HepG2 (cell line): Measurements from ENCODE around the gene TMEM258. TPM values are rescaled to one million over a fixed set of nuclear protein-coding genes. Genes with fewer than 3 reads are reported as not detected.

Experiments
- GPN1 ChIP-seq: sonication (generic); formaldehyde crosslinking; IDR thresholded peaks from 2 replicates; pipeline ENCODE4 v1.5.1; 2020; ENCODE audit warnings: missing genetic modification reagents, borderline replicate concordance
- KMT2B ChIP-seq: IDR thresholded peaks from 2 replicates; pipeline ENCODE4 v1.6.1; 2016; ENCODE audit warnings: missing genetic modification reagents, missing compliant biosample characterization
- NR2C2 ChIP-seq: sonication (generic); formaldehyde crosslinking; IDR thresholded peaks from 2 replicates; pipeline ENCODE4 v1.4.0; 2020; ENCODE audit warnings: missing genetic modification reagents, mild to moderate bottlenecking, moderate library complexity, borderline replicate concordance
- NR2F1 ChIP-seq, 2 experiments: fragments of 450-650 bp in 1 of 2; formaldehyde crosslinking in 1 of 2; IDR thresholded peaks; 2 replicates each; pipeline versions ENCODE4 v1.5.0 to v1.6.1; 2016 to 2020; ENCODE audit warnings: mild to moderate bottlenecking in 1 of 2, missing compliant biosample characterization in 1 of 2, missing genetic modification reagents in 1 of 2, moderate library complexity in 1 of 2
- PHF20 ChIP-seq: sonication (generic); formaldehyde crosslinking; IDR thresholded peaks from 2 replicates; pipeline ENCODE4 v1.5.0; 2020; ENCODE audit warnings: mild to moderate bottlenecking, missing genetic modification reagents
- ZBTB38 ChIP-seq: sonication (generic); formaldehyde crosslinking; IDR thresholded peaks from 2 replicates; pipeline ENCODE4 v1.5.1; 2020; ENCODE audit warnings: mild to moderate bottlenecking, missing genetic modification reagents
- ZNF205 ChIP-seq: IDR thresholded peaks from 2 replicates; pipeline ENCODE4 v1.6.1; 2018; ENCODE audit warnings: missing biosample characterization, missing genetic modification reagents
- ZNF331 ChIP-seq: sonication (generic); formaldehyde crosslinking; IDR thresholded peaks from 2 replicates; pipeline ENCODE4 v1.4.0; 2020; ENCODE audit warnings: missing genetic modification reagents
- ZNF607 ChIP-seq: sonication (generic); formaldehyde crosslinking; IDR thresholded peaks from 2 replicates; pipeline ENCODE4 v1.5.1; 2020; ENCODE audit warnings: missing genetic modification reagents, mild to moderate bottlenecking, borderline replicate concordance
- ZNF747 ChIP-seq: sonication (generic); formaldehyde crosslinking; IDR thresholded peaks from 2 replicates; pipeline ENCODE4 v1.8.1; 2023; ENCODE audit warnings: missing genetic modification reagents, mild to moderate bottlenecking, borderline replicate concordance
- ZSCAN9 ChIP-seq: IDR thresholded peaks from 2 replicates; pipeline ENCODE4 v1.6.1; 2016; ENCODE audit warnings: borderline replicate concordance
- polyA plus RNA-seq, 8 experiments: library from polyadenylated mRNA; depleted of rRNA in 3 of 8; stranded (reverse) in 7 of 8; unstranded in 1 of 8; fragments of >200 nt; fragmentation: Illumina TruSeq in 4 of 8; extraction: Trizol in 4 of 8; gene quantifications; 2 replicates each; pipeline versions ENCODE4 v1.2.1 to v1.2.3, GENCODE V29; 2011 to 2016; ENCODE audit warnings: low read depth in 4 of 8, missing spikeins in 1 of 8, mixed read lengths in 1 of 8; ENCODE audit not compliant: insufficient read depth in 1 of 8
- total RNA-seq, 5 experiments: library from RNA; depleted of rRNA; stranded (reverse); fragments of >200 nt; fragmentation: Illumina TruSeq; extraction: Trizol; gene quantifications; 2 replicates each; pipeline ENCODE4 v1.2.3, GENCODE V29; 2016; ENCODE audit warnings: low read depth in 1 of 5
- TF ChIP-seq, protein P1 (sequence below): sonication (generic); formaldehyde crosslinking; IDR thresholded peaks from 2 replicates; pipeline ENCODE4 v1.4.0; 2020; ENCODE audit warnings: missing genetic modification reagents
- TF ChIP-seq, protein P2 (sequence below): IDR thresholded peaks from 2 replicates; pipeline ENCODE4 v1.4.0; 2020; ENCODE audit warnings: mild to moderate bottlenecking, missing genetic modification reagents
- TF ChIP-seq, protein P3 (sequence below): IDR thresholded peaks from 2 replicates; pipeline ENCODE4 v1.6.1; 2016; ENCODE audit warnings: missing genetic modification reagents, missing compliant biosample characterization
- TF ChIP-seq, protein P4 (sequence below): sonication (generic); formaldehyde crosslinking; IDR thresholded peaks from 2 replicates; pipeline ENCODE4 v1.8.0; 2022; ENCODE audit warnings: mild to moderate bottlenecking, missing genetic modification reagents
- TF ChIP-seq, protein P5 (sequence below): sonication (generic); formaldehyde crosslinking; IDR thresholded peaks from 2 replicates; pipeline ENCODE4 v1.9.0; 2021; ENCODE audit warnings: missing genetic modification reagents, mild to moderate bottlenecking, borderline replicate concordance
- TF ChIP-seq, protein P6 (sequence below): IDR thresholded peaks from 2 replicates; pipeline ENCODE4 v1.6.1; 2016; ENCODE audit warnings: low read depth

The TMEM258 gene
- total and polyA plus RNA-seq, 2 of the 13 experiments (the other 11 are each of a cell fraction or from before 2014, with no cell fraction given), result 175 to 424 TPM

DNA sequence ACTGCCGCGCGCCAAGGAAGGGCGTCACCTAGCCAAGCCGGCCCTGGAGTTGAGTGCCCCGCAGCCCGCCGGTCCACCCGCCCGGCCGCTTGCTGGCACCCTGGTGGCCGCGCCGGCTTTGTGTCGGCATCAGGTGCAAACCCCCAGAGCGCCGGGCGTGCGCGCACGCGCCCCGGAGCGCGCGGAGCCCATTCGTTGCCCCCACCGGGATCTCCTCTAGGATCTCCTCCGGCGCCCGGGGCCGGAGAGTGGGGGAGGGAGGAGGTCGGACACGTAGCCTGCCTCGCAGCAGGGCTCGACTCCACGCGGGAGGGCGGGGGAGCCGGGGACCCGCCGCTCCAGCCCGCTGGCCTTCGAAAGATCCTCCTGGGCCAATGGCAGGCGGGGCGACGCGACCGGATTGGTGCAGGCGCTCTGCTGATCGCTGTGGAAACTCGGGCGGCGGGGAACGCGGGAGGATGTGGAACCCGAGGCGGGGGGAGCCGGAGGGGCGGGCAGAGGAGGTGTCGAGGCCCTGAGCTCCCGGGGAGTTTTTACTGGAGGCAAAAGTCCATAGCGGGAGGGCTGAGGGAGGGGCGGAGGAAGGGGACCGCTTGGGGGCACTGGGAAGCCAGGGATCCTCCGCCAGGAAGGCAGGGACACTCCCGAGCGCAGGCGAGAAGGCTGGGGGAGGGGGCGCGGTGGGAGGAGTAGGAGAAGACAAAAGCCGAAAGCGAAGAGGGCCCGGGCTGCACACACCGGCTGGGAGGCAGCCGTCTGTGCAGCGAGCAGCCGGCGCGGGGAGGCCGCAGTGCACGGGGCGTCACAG is 35.4 kb upstream of the TMEM258 start, which contains the start of gene FADS2 (continued):
- TF ChIP-seq ZNF747 (CRISPR knock-in tag) (0 out of 2 replicates have a peak, but pooled peaks have one; percentile 32), KMT2B (peak; percentile 45), GPN1 (CRISPR knock-in tag) (no peak), NR2F1 (CRISPR knock-in tag; IDR thresholded peaks at IDR 0.05) (no peak), ZNF331 (CRISPR knock-in tag) (0 out of 2 replicates have a peak, but pooled peaks have one; percentile 14), ZNF607 (0 out of 2 replicates have a peak, but pooled peaks have one; percentile 11), ZNF205 (CRISPR knock-in tag) (no peak), ZSCAN9 (no peak), PHF20 (CRISPR knock-in tag) (0 out of 2 replicates have a peak, but pooled peaks have one; percentile 7), ZBTB38 (CRISPR knock-in tag) (peak; percentile 74; the same call in 1 of the 2 replicates), NR2C2 (CRISPR knock-in tag) (no peak; the same call in 1 of the 2 replicates)
- TF ChIP-seq, protein P1, sequence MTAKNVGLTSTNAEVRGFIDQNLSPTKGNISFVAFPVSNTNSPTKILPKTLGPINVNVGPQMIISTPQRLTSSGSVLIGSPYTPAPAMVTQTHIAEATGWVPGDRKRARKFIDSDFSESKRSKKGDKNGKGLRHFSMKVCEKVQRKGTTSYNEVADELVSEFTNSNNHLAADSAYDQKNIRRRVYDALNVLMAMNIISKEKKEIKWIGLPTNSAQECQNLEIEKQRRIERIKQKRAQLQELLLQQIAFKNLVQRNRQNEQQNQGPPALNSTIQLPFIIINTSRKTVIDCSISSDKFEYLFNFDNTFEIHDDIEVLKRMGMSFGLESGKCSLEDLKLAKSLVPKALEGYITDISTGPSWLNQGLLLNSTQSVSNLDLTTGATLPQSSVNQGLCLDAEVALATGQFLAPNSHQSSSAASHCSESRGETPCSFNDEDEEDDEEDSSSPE (CRISPR knock-in tag), result peak; percentile 85
- TF ChIP-seq, protein P2, sequence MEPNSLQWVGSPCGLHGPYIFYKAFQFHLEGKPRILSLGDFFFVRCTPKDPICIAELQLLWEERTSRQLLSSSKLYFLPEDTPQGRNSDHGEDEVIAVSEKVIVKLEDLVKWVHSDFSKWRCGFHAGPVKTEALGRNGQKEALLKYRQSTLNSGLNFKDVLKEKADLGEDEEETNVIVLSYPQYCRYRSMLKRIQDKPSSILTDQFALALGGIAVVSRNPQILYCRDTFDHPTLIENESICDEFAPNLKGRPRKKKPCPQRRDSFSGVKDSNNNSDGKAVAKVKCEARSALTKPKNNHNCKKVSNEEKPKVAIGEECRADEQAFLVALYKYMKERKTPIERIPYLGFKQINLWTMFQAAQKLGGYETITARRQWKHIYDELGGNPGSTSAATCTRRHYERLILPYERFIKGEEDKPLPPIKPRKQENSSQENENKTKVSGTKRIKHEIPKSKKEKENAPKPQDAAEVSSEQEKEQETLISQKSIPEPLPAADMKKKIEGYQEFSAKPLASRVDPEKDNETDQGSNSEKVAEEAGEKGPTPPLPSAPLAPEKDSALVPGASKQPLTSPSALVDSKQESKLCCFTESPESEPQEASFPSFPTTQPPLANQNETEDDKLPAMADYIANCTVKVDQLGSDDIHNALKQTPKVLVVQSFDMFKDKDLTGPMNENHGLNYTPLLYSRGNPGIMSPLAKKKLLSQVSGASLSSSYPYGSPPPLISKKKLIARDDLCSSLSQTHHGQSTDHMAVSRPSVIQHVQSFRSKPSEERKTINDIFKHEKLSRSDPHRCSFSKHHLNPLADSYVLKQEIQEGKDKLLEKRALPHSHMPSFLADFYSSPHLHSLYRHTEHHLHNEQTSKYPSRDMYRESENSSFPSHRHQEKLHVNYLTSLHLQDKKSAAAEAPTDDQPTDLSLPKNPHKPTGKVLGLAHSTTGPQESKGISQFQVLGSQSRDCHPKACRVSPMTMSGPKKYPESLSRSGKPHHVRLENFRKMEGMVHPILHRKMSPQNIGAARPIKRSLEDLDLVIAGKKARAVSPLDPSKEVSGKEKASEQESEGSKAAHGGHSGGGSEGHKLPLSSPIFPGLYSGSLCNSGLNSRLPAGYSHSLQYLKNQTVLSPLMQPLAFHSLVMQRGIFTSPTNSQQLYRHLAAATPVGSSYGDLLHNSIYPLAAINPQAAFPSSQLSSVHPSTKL (CRISPR knock-in tag), result no peak
- TF ChIP-seq, protein P3, sequence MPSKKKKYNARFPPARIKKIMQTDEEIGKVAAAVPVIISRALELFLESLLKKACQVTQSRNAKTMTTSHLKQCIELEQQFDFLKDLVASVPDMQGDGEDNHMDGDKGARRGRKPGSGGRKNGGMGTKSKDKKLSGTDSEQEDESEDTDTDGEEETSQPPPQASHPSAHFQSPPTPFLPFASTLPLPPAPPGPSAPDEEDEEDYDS (CRISPR knock-in tag), result peak; percentile 52; the same call in 1 of the 2 replicates
- TF ChIP-seq, protein P4, sequence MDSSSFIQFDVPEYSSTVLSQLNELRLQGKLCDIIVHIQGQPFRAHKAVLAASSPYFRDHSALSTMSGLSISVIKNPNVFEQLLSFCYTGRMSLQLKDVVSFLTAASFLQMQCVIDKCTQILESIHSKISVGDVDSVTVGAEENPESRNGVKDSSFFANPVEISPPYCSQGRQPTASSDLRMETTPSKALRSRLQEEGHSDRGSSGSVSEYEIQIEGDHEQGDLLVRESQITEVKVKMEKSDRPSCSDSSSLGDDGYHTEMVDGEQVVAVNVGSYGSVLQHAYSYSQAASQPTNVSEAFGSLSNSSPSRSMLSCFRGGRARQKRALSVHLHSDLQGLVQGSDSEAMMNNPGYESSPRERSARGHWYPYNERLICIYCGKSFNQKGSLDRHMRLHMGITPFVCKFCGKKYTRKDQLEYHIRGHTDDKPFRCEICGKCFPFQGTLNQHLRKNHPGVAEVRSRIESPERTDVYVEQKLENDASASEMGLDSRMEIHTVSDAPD (CRISPR knock-in tag), result 0 out of 2 replicates have a peak, but pooled peaks have one; percentile 68
- TF ChIP-seq, protein P5, sequence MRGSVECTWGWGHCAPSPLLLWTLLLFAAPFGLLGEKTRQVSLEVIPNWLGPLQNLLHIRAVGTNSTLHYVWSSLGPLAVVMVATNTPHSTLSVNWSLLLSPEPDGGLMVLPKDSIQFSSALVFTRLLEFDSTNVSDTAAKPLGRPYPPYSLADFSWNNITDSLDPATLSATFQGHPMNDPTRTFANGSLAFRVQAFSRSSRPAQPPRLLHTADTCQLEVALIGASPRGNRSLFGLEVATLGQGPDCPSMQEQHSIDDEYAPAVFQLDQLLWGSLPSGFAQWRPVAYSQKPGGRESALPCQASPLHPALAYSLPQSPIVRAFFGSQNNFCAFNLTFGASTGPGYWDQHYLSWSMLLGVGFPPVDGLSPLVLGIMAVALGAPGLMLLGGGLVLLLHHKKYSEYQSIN, result no peak
- TF ChIP-seq, protein P6, sequence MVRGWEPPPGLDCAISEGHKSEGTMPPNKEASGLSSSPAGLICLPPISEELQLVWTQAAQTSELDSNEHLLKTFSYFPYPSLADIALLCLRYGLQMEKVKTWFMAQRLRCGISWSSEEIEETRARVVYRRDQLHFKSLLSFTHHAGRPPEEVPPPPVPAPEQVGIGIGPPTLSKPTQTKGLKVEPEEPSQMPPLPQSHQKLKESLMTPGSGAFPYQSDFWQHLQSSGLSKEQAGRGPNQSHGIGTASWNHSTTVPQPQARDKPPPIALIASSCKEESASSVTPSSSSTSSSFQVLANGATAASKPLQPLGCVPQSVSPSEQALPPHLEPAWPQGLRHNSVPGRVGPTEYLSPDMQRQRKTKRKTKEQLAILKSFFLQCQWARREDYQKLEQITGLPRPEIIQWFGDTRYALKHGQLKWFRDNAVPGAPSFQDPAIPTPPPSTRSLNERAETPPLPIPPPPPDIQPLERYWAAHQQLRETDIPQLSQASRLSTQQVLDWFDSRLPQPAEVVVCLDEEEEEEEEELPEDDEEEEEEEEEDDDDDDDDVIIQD (CRISPR knock-in tag), result no peak
